NCI-H82 (cell line): ENCODE results near the gene ADPRM.
"Not testable (repeated sequence)": the region's sequence is repeated elsewhere in the genome, so short reads cannot be mapped to it uniquely, and the experiment has no call there.

Experiments
- DNase-seq: peaks from one replicate; lab custom pipeline; 2025; lab: John Stamatoyannopoulos, UW

ADPRM gene

GRCh38 chr17:10702574-10702973 lies 5.2 kb downstream of the ADPRM start:
- peak; percentile 97 for DNase-seq

- DNase-seq, result peak; percentile 85
Measured at GRCh38 chr17:10705727-10706126, 8.3 kb downstream of the ADPRM start.

GRCh38 chr17:10713318-10713717 lies 15.9 kb downstream of the ADPRM start:
- no peak for DNase-seq

GRCh38 chr17:10716218-10716617 lies 18.8 kb downstream of the ADPRM start:
- DNase-seq, result no peak

GRCh38 chr17:10718547-10718946 lies 21.2 kb downstream of the ADPRM start:
- DNase-seq, result no peak

- no peak for DNase-seq
Measured at GRCh38 chr17:10724546-10725195, 27.3 kb downstream of the ADPRM start.

GRCh38 chr17:10725262-10725661 lies 27.9 kb downstream of the ADPRM start:
- DNase-seq, result no peak

- no peak for DNase-seq
Measured at GRCh38 chr17:10726196-10726595, 28.8 kb downstream of the ADPRM start.

- no peak for DNase-seq
Measured at GRCh38 chr17:10727192-10727591, 29.8 kb downstream of the ADPRM start.

- DNase-seq, result no peak
Measured at GRCh38 chr17:10728331-10728892, 31.0 kb downstream of the ADPRM start.

GRCh38 chr17:10729334-10730193 lies 32.2 kb downstream of the ADPRM start, which contains the start of gene TMEM220:
Gene TMEM220 (minus strand): TSS chr17:10730023. CDS start chr17:10729851, 172 bp downstream.
- peak; percentile 27 for DNase-seq

GRCh38 chr17:10730247-10730646 lies 32.9 kb downstream of the ADPRM start:
- DNase-seq, result not testable (repeated sequence)

- no peak for DNase-seq
Measured at GRCh38 chr17:10731408-10731879, 34.0 kb downstream of the ADPRM start.

GRCh38 chr17:10732121-10732520 lies 34.7 kb downstream of the ADPRM start:
- not testable (repeated sequence) for DNase-seq

- DNase-seq, result no peak
Measured at GRCh38 chr17:10733666-10734065, 36.3 kb downstream of the ADPRM start.

GRCh38 chr17:10735251-10735650 lies 37.9 kb downstream of the ADPRM start:
- DNase-seq, result no peak

- no peak for DNase-seq
Measured at GRCh38 chr17:10735821-10736220, 38.4 kb downstream of the ADPRM start.

GRCh38 chr17:10737168-10737622 lies 39.8 kb downstream of the ADPRM start:
- DNase-seq, result peak; percentile 86

GRCh38 chr17:10737736-10738135 lies 40.3 kb downstream of the ADPRM start:
- no peak for DNase-seq

- DNase-seq, result peak; percentile 44
Measured at GRCh38 chr17:10738521-10739258, 41.3 kb downstream of the ADPRM start.

GRCh38 chr17:10739386-10739785 lies 42.0 kb downstream of the ADPRM start:
- DNase-seq, result peak; percentile 27
